ENCODE results near the gene MAP3K12. TPM values are rescaled to one million over a fixed set of nuclear protein-coding genes. Genes with fewer than 3 reads are reported as not detected.

MAP3K12 gene
- total and polyA plus RNA-seq, 2 of the 4 experiments (the other 2 are of a cell fraction) = 29.0 to 52.5 TPM

- no peaks in the 10 kb centered on the region for H3K9me3 ChIP-seq (ENCODE audit: control insufficient read depth, insufficient read depth, low read length)
- TF ChIP-seq BHLHE40 (IDR thresholded peaks at IDR 0.05; ENCODE audit: low read depth, low read length) = no peak
- TF ChIP-seq RFX5 (IDR thresholded peaks at IDR 0.05; ENCODE audit: low read depth, low read length) = no peak
- TF ChIP-seq NFE2L2 (IDR thresholded peaks at IDR 0.05; ENCODE audit: low read depth, low read length) = no peak
- TF ChIP-seq CTCF (conservative IDR thresholded peaks at IDR 0.05; ENCODE audit: low read depth, low read length) = no peak
- no peak for TF ChIP-seq FOS (IDR thresholded peaks at IDR 0.05; ENCODE audit: low read depth, low read length)
- no peak for TF ChIP-seq POLR2A (IDR thresholded peaks at IDR 0.05; ENCODE audit: low read depth, low read length)
- no peak for TF ChIP-seq SMC3 (IDR thresholded peaks at IDR 0.05; ENCODE audit: low read depth, low read length)
- TF ChIP-seq MAFK (IDR thresholded peaks at IDR 0.05; ENCODE audit: low read depth, low read length) = no peak
- H3K23ac ChIP-seq (ENCODE audit: low read depth, low read length) = no peak overlapping the region
- H3K4me3 ChIP-seq (ENCODE audit: insufficient read depth, low read depth, low read length) = no peak overlapping the region
- no peak overlapping the region for H4K5ac ChIP-seq (ENCODE audit: low read depth, low read length)
- no peak overlapping the region for H2BK20ac ChIP-seq (ENCODE audit: low read depth, low read length)
- no peak overlapping the region for H3K56ac ChIP-seq (ENCODE audit: extremely low read depth, insufficient read depth, low read length)
- H2BK5ac ChIP-seq (ENCODE audit: low read depth, low read length, poor library complexity, severe bottlenecking) = no peak overlapping the region
- peaks cover 84% of the 10 kb centered on the region for H3K36me3 ChIP-seq (ENCODE audit: control insufficient read depth, insufficient read depth, low read length)
- no peak overlapping the region for H3K18ac ChIP-seq (ENCODE audit: low read depth, low read length)
- H2AK9ac ChIP-seq (replicated peaks; ENCODE audit: low read depth, low read length, poor library complexity) = no peak overlapping the region
- DNase-seq = no peak
- H2AFZ ChIP-seq (replicated peaks; ENCODE audit: low read length, poor library complexity) = no peak overlapping the region
- H4K8ac ChIP-seq (ENCODE audit: low read depth in 2 of 2, low read length in 2 of 2) = no peak overlapping the region
- no peak overlapping the region for H2BK120ac ChIP-seq (ENCODE audit: low read depth, low read length)
- in situ Hi-C loops (cut with MboI; ENCODE audit: low sequenced_read_pairs) = no loop called here
- no peak overlapping the region for H2BK15ac ChIP-seq (ENCODE audit: low read depth, low read length)
- H3K79me1 ChIP-seq (ENCODE audit: low read depth in 1 of 2, low read length in 2 of 2) = peaks cover 33 to 74% of the 10 kb centered on the region in 2 experiments
- no peaks in the 10 kb centered on the region; the same call in 1 of the 2 replicates for H3K9me1 ChIP-seq (ENCODE audit: insufficient read depth, low read length)
- no peak overlapping the region for H4K91ac ChIP-seq (ENCODE audit: insufficient read depth, low read depth, low read length)
- no peak overlapping the region for H2AK5ac ChIP-seq (ENCODE audit: low read depth, low read length)
- H3K4ac ChIP-seq (ENCODE audit: low read depth, low read length) = no peak overlapping the region
- peaks cover 5% of the 10 kb centered on the region; the same call in 1 of the 2 replicates for H3K4me1 ChIP-seq (ENCODE audit: control insufficient read depth, insufficient read depth, low read length)
- intact Hi-C loops (cut with micrococcal nuclease) = loop anchor here (1.0 kb wide), 1 partner anchor 11 kb away; no protein-coding TSS in a partner anchor
- ChIA-PET POLR2A (ENCODE audit: unreplicated experiment) (no interaction called here), CTCF (no interaction called here)
- dilution Hi-C loops (cut with HindIII; ENCODE audit: low sequenced_read_pairs, unreplicated experiment) = no loop called here
- no peak overlapping the region for H3K14ac ChIP-seq (replicated peaks; ENCODE audit: low read depth, low read length)
- no peak overlapping the region for H3K4me2 ChIP-seq (ENCODE audit: low read depth, low read length)
- no peaks in the 10 kb centered on the region for H3K27me3 ChIP-seq (ENCODE audit: control insufficient read depth, insufficient read depth, low read length)
- H4K20me1 ChIP-seq (ENCODE audit: insufficient read depth, low read length) = peaks cover 81% of the 10 kb centered on the region
- no TSS peak for BruUV-seq (replicated peaks)
- no peak overlapping the region for H3K9ac ChIP-seq (ENCODE audit: low read depth, low read length)
- 71% methylated on average over 2 of the region's 5 CpGs; no CpG with 5 or more reads in 1 of the 2 experiments for WGBS, 2 experiments (ENCODE audit: extremely low coverage in 2 of 2, insufficient read length in 1 of 2)
- no peak for ATAC-seq (ENCODE audit: low read depth)
- H3K27ac ChIP-seq (ENCODE audit: insufficient read depth, low read length) = no peak overlapping the region
Observed at GRCh38 chr12:53467082-53467481, 32.2 kb downstream of the MAP3K12 start.

Data from IMR-90 (cell line).